ENCODE measurements around the gene RHOT1.

Gene RHOT1

GRCh38 chr17:32269377-32269776 is 127.1 kb downstream of the RHOT1 start:
- TF ChIP-seq REST (IDR thresholded peaks at IDR 0.05; ENCODE audit: insufficient read depth in 1 of 2, low read depth in 2 of 2, low read length in 2 of 2) (no peak), FOXP2 (optimal IDR thresholded peaks at IDR 0.05; ENCODE audit: borderline replicate concordance, extremely low read depth, extremely low read length, insufficient read depth) (no peak), TAF1 (IDR thresholded peaks at IDR 0.05; ENCODE audit: borderline replicate concordance, insufficient read depth, low read length) (no peak), SIN3A (IDR thresholded peaks at IDR 0.05; ENCODE audit: borderline replicate concordance, insufficient read depth, low read length) (no peak), POLR2AphosphoS5 (IDR thresholded peaks at IDR 0.05; ENCODE audit: low read depth, low read length) (no peak)

DNA sequence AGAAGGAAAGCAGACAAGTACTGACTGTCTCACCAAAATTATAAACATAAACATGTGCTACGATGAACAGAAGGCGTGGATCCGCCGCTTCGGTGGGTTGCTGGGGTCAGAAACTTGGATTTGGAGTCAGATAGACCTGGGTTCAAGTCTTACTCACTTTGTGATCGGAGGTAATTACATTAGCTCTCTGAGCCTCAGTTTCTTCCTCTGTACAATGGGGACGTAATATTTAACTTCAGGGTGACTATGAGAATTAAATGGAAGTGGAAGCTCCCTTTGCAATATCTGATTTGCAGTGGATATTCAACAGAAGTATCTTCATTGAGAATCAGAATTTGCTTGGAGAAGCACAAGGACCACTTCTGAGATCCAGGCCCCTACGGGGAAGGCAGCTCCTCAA is 129.5 kb downstream of the RHOT1 start:
- TF ChIP-seq REST (IDR thresholded peaks at IDR 0.05; ENCODE audit: insufficient read depth in 1 of 2, low read depth in 2 of 2, low read length in 2 of 2) (no peak), POLR2AphosphoS5 (IDR thresholded peaks at IDR 0.05; ENCODE audit: low read depth, low read length) (no peak), TAF1 (IDR thresholded peaks at IDR 0.05; ENCODE audit: borderline replicate concordance, insufficient read depth, low read length) (no peak), FOXP2 (optimal IDR thresholded peaks at IDR 0.05; ENCODE audit: borderline replicate concordance, extremely low read depth, extremely low read length, insufficient read depth) (no peak), SIN3A (IDR thresholded peaks at IDR 0.05; ENCODE audit: borderline replicate concordance, insufficient read depth, low read length) (no peak)

DNA sequence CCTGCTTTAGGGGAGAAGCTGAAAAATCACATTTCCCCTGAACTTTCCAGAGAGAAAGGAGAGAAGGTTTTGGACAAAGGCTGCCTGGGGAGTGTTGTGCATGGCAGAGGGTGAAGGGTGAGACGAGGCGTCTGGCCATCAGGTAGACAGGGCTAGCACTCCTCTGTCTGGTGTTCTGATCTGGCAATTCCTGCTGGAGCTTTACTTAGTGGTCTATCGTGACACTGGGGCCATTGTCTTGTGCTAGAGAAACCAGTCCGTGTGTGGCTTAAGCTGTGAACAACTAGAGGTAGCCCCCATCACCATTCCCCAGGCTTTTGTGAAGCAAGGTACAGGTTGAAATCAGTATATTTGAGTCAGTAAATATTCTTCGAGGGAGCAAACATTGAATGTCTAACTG is 131.8 kb downstream of the RHOT1 start:
- TF ChIP-seq TAF1 (IDR thresholded peaks at IDR 0.05; ENCODE audit: borderline replicate concordance, insufficient read depth, low read length) (no peak), FOXP2 (optimal IDR thresholded peaks at IDR 0.05; ENCODE audit: borderline replicate concordance, extremely low read depth, extremely low read length, insufficient read depth) (no peak), POLR2AphosphoS5 (IDR thresholded peaks at IDR 0.05; ENCODE audit: low read depth, low read length) (no peak), REST (IDR thresholded peaks at IDR 0.05; ENCODE audit: insufficient read depth in 1 of 2, low read depth in 2 of 2, low read length in 2 of 2) (no peak), SIN3A (IDR thresholded peaks at IDR 0.05; ENCODE audit: borderline replicate concordance, insufficient read depth, low read length) (no peak)

DNA sequence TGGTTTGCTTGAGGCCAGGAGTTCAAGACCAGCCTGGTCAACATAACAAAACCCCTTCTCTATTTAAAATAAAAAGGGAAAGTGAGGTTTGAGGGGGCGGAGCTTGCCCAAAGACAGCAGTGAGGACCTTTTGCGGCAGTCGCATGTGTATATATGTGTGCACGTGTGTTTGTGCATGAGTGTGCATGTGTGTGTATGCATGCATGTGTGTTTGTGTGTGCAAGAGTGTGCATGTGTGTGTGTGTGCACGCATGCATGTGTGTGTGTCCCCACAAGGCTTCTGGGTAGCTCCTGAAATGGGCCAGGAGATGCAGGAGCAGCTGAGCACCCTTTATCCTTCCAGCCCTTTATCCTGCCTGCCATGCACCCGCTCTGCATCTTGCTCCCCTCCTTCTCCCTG is 132.3 kb downstream of the RHOT1 start:
- TF ChIP-seq FOXP2 (optimal IDR thresholded peaks at IDR 0.05; ENCODE audit: borderline replicate concordance, extremely low read depth, extremely low read length, insufficient read depth): no peak
- TF ChIP-seq REST (IDR thresholded peaks at IDR 0.05; ENCODE audit: insufficient read depth in 1 of 2, low read depth in 2 of 2, low read length in 2 of 2): no peak
- no peak for TF ChIP-seq POLR2AphosphoS5 (IDR thresholded peaks at IDR 0.05; ENCODE audit: low read depth, low read length)
- TF ChIP-seq TAF1 (IDR thresholded peaks at IDR 0.05; ENCODE audit: borderline replicate concordance, insufficient read depth, low read length): no peak
- no peak for TF ChIP-seq SIN3A (IDR thresholded peaks at IDR 0.05; ENCODE audit: borderline replicate concordance, insufficient read depth, low read length)

Data from PFSK-1 (cell line).